ENCODE measurements around the gene REPIN1.

DNA sequence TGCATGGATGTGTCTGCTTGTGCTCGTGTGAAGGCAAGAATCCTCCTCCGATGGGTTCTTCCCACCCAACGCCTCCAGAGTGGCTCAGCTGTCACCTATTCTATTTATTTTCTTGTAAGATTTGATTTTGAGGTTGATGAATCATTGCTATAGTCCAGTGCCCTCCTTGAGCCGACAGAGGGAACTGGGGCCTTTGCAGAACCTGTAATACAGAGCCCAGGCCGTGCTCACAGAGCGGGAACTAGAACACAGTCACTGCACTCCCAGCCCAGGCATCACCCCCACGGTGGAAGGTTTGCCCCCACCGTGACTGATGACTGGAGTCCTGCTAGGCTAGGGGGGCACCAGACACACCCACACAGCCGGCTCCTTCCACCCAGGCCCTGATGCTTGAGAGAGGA is 29.2 kb upstream of the REPIN1 start:
- no peak for TF ChIP-seq EZH2 (IDR thresholded peaks at IDR 0.05; ENCODE audit: borderline replicate concordance, low read length)
- TF ChIP-seq, protein P1, sequence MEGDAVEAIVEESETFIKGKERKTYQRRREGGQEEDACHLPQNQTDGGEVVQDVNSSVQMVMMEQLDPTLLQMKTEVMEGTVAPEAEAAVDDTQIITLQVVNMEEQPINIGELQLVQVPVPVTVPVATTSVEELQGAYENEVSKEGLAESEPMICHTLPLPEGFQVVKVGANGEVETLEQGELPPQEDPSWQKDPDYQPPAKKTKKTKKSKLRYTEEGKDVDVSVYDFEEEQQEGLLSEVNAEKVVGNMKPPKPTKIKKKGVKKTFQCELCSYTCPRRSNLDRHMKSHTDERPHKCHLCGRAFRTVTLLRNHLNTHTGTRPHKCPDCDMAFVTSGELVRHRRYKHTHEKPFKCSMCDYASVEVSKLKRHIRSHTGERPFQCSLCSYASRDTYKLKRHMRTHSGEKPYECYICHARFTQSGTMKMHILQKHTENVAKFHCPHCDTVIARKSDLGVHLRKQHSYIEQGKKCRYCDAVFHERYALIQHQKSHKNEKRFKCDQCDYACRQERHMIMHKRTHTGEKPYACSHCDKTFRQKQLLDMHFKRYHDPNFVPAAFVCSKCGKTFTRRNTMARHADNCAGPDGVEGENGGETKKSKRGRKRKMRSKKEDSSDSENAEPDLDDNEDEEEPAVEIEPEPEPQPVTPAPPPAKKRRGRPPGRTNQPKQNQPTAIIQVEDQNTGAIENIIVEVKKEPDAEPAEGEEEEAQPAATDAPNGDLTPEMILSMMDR (IDR thresholded peaks at IDR 0.05; ENCODE audit: low read length): no peak
